ENCODE data around the gene MRC2.

Gene MRC2

GRCh38 chr17:62720126-62720850 is 92.8 kb downstream of the MRC2 start:
- no peak for DNase-seq (ENCODE audit: low read depth in 2 of 2)

- DNase-seq (ENCODE audit: low read depth in 2 of 2), result no peak
These were observed 95.2 kb downstream of the MRC2 start for GRCh38 chr17:62722625-62723024.

DNA sequence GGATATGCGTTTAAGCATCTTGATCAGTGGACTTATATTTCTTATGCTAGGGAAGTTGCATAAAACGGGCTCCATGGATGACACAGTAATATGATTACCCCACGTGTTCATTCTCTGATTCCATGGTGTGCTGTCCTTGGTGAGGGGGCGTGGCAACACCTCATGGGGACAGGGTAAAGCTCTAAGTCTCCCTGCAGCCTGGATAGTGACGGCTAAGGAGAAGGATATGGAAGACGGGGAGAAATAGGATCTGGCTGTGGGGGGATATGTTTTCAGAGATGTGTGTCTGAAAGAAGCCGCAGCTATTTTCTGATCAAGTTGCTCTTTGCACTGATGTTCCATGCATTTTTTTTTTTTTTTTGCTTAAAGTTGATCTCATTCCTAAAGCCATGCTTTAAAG is 96.4 kb downstream of the MRC2 start:
- no peak for DNase-seq (ENCODE audit: low read depth in 2 of 2)

DNA sequence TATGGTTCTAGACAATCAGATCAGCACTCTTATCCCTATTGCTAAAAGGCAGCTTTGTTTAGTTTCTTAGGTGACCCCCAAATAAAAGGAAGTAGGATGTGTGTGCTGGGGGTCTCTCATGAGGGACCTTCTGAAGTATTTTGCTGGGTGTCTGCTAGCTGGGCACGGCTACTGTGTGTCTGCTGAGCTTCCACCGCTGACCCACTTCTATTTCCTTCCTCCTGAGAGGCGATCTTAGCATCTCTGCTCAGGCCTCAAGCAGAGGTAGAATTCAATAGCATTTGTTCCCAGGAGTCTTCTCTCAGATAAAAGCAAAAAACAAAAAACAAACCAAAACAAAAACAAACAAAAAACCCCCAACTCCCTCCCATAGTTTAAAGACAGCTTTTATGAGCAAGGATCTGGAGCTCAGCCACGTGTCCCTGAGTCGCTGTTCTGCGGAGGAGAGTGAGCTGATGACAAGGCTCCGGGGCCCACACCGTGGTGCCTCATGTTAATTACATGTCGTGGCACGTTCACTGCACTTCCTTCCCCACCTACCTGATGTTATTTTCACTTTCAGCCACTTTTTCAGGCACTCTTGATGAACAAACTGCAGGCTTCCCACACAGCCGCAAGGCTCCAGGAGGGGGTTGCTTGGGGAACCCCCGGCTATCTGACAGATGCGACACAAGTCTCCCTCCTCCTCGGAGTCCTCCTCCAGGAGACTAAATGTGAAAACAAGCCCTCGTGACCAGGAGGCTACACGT is 97.1 kb downstream of the MRC2 start:
- peak; percentile 69 to 76 for DNase-seq (ENCODE audit: low read depth in 2 of 2)

- no peak for DNase-seq (ENCODE audit: low read depth in 2 of 2)
These were observed 98.3 kb downstream of the MRC2 start for GRCh38 chr17:62725791-62726249.

- DNase-seq (ENCODE audit: low read depth in 2 of 2), result no peak
These were observed 100.6 kb downstream of the MRC2 start for GRCh38 chr17:62727916-62728672.

DNA sequence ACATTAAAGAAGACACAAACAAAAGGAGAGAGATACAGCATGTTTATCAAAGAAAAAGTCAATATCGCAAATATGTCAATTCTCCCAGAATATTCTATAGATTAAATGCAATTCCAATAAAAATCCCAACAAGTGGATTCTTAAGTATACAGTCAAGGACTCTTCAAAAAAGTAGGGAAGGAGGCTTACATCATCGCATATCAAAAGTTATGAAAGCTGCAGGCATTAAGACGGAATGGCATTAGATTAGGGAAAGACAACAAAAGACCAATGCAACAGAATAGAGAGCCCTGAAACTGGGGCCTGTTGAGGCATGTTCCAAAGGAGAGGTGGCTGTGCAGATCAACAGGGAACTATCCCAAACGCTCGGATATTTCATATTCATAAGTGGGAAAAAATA is 104.7 kb downstream of the MRC2 start:
- no peak for DNase-seq (ENCODE audit: low read depth in 2 of 2)

- no peak for DNase-seq (ENCODE audit: low read depth in 2 of 2)
These were observed 107.7 kb downstream of the MRC2 start for GRCh38 chr17:62735044-62735651.

GRCh38 chr17:62737513-62737912 is 110.0 kb downstream of the MRC2 start:
- peak in 1 of 2 experiments; percentile 35 for DNase-seq (ENCODE audit: low read depth in 2 of 2)

GRCh38 chr17:62738281-62738680 is 110.8 kb downstream of the MRC2 start:
- DNase-seq (ENCODE audit: low read depth in 2 of 2), result no peak

GRCh38 chr17:62739645-62740388 is 112.3 kb downstream of the MRC2 start:
- DNase-seq (ENCODE audit: low read depth in 2 of 2), result no peak

DNA sequence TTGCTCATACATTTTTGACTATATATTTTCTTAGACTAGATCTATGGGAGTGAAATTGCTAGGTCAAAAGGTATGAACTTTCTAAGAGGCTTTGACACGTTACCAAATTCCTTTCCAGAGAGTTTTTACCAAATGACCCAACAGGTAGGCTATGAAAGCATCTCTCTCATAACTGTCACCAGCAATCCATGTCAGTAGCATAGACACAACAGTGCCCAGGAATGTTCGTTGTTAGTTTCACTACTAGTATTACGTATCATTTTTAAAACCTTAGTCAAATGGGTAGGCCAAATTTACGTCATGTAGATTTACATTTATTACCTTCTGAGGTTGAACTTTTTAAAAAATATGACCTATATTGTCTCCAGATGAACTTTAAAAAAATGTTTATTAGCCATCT is 113.8 kb downstream of the MRC2 start:
- no peak for DNase-seq (ENCODE audit: low read depth in 2 of 2)

Data from stimulated activated CD4-positive, alpha-beta T cell treated with anti-CD3 and anti-CD28 coated beads, Interleukin-12 subunit alpha, Interleukin-12 subunit beta, amount 100 ng/mL, for 24 hours (primary cell).